NK-92 (cell line): ENCODE results near the gene NPIPB2.
"Not testable (repeated sequence)": the region's sequence is repeated elsewhere in the genome, so short reads cannot be mapped to it uniquely, and the experiment has no call there.

Experiments used
- DNase-seq: peaks from one replicate; lab custom pipeline; 2025; ENCODE audit not compliant: unreplicated experiment; lab: John Stamatoyannopoulos, UW

Gene NPIPB2

GRCh38 chr16:11962457-11962856 lies 20.6 kb upstream of the NPIPB2 start:
- not testable (repeated sequence) for DNase-seq

GRCh38 chr16:11957591-11958395 lies 15.9 kb upstream of the NPIPB2 start:
- no peak for DNase-seq

- no peak for DNase-seq
These were observed 14.7 kb upstream of the NPIPB2 start for GRCh38 chr16:11956558-11956957.

- no peak for DNase-seq
These were observed 13.9 kb upstream of the NPIPB2 start for GRCh38 chr16:11955713-11956123.

GRCh38 chr16:11953576-11953975 lies 11.7 kb upstream of the NPIPB2 start:
- DNase-seq = not testable (repeated sequence)

- no peak for DNase-seq
These were observed 8.5 kb upstream of the NPIPB2 start for GRCh38 chr16:11950388-11950787.

GRCh38 chr16:11949527-11949926 lies 7.7 kb upstream of the NPIPB2 start:
- DNase-seq = no peak

GRCh38 chr16:11948819-11949218 lies 7.0 kb upstream of the NPIPB2 start:
- DNase-seq = no peak

- no peak for DNase-seq
These were observed 4.6 kb upstream of the NPIPB2 start for GRCh38 chr16:11946433-11946832.

GRCh38 chr16:11927350-11927749 lies 14.5 kb downstream of the NPIPB2 start:
- DNase-seq = not testable (repeated sequence)

- not testable (repeated sequence) for DNase-seq
These were observed 17.8 kb downstream of the NPIPB2 start for GRCh38 chr16:11924046-11924445.

GRCh38 chr16:11916524-11917285 lies 25.1 kb downstream of the NPIPB2 start:
- no peak for DNase-seq

- DNase-seq = peak; percentile 96
These were observed 26.0 kb downstream of the NPIPB2 start, which contains the start of gene GSPT1 for GRCh38 chr16:11915644-11916523. Gene GSPT1, minus strand, starts transcription at chr16:11915956. Its CDS starts 236 bp downstream, at chr16:11915720.

- DNase-seq = no peak
These were observed 26.7 kb downstream of the NPIPB2 start for GRCh38 chr16:11915114-11915643.

- DNase-seq = no peak
These were observed 27.4 kb downstream of the NPIPB2 start for GRCh38 chr16:11914210-11915113.

GRCh38 chr16:11913425-11914079 lies 28.3 kb downstream of the NPIPB2 start:
- DNase-seq = no peak

- DNase-seq = no peak
These were observed 31.9 kb downstream of the NPIPB2 start for GRCh38 chr16:11909653-11910545.
